HCT116 (cell line): ENCODE measurements around the gene ZSWIM5.

Source experiments
- EZH2 ChIP-seq: fragments of 200-600 bp; sonication (generic); IDR thresholded peaks from 2 replicates; pipeline ENCODE4 v1.6.1; 2017; ENCODE audit warnings: antibody characterized with exemption, mixed run types
- POLR2AphosphoS5 ChIP-seq: IDR thresholded peaks from 2 replicates; pipeline ENCODE4 v1.6.1; 2011; ENCODE audit warnings: mild to moderate bottlenecking, low read depth, low read length, moderate library complexity
- RAD21 ChIP-seq: IDR thresholded peaks from 2 replicates; pipeline ENCODE4 v1.6.1; 2012; ENCODE audit warnings: low read depth, mild to moderate bottlenecking
- TF ChIP-seq, protein P1 (sequence below), 3 experiments: fragments of 200-600 bp in 1 of 3; sonication (generic) in 1 of 3; IDR thresholded peaks in 2 of 3; conservative IDR thresholded peaks in 1 of 3; 2 replicates each; pipeline ENCODE4 v1.5.1; 2012 to 2017; ENCODE audit warnings: low read depth in 2 of 3, low read length in 2 of 3, antibody characterized with exemption in 1 of 3, borderline replicate concordance in 1 of 3, control low read depth in 1 of 3, mild to moderate bottlenecking in 1 of 3, mixed read lengths in 1 of 3, mixed run types in 1 of 3, moderate library complexity in 1 of 3; ENCODE audit not compliant: insufficient read depth in 1 of 3

DNA sequence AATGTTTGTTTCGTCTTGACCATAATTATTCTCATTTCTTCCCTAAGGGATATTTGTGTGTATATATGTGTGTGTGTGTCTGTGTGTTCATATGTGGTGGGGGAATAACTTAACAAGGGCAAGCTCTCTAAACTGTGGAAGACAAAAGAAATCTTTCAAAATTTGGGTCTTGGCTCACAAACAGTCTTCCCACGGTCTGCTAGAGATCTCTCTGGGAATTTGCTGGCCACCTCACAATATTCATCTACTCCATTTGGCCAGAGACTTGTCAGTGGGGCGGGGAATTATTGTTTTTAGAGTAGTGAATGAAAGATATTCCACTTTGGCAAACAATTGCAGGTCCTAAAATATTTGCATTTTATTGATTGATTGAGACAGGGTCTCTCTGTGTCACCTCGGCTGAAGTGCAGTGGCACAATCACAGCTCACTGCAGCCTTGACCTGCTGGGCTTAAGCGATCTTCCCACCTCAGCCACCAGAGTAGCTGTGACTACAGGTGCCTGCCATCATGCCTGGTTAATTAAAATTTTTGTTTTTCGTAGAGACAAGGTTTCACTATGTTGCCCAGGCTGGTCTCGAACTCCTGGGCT lies 212.0 kb downstream of the ZSWIM5 start:
- TF ChIP-seq, protein P1, sequence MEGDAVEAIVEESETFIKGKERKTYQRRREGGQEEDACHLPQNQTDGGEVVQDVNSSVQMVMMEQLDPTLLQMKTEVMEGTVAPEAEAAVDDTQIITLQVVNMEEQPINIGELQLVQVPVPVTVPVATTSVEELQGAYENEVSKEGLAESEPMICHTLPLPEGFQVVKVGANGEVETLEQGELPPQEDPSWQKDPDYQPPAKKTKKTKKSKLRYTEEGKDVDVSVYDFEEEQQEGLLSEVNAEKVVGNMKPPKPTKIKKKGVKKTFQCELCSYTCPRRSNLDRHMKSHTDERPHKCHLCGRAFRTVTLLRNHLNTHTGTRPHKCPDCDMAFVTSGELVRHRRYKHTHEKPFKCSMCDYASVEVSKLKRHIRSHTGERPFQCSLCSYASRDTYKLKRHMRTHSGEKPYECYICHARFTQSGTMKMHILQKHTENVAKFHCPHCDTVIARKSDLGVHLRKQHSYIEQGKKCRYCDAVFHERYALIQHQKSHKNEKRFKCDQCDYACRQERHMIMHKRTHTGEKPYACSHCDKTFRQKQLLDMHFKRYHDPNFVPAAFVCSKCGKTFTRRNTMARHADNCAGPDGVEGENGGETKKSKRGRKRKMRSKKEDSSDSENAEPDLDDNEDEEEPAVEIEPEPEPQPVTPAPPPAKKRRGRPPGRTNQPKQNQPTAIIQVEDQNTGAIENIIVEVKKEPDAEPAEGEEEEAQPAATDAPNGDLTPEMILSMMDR (IDR thresholded peaks at IDR 0.05 in 2 of 3, conservative IDR thresholded peaks at IDR 0.05 in 1 of 3; ENCODE audit: borderline replicate concordance in 1 of 3, insufficient read depth in 1 of 3, low read depth in 2 of 3, low read length in 2 of 3), result no peak
- TF ChIP-seq RAD21 (no peak), EZH2 (no peak), POLR2AphosphoS5 (no peak)
